Measurements from ENCODE around the gene AMIGO3. TPM values are rescaled to one million over a fixed set of nuclear protein-coding genes. Genes with fewer than 3 reads are reported as not detected.

AMIGO3 gene
- total and polyA plus RNA-seq, 10 of the 15 experiments (the other 5 are each of a cell fraction or from before 2014, with no cell fraction given), result 0.07 to 1.3 (median 0.44) TPM; not detected in 3

GRCh38 chr3:49716169-49716568 lies 3.3 kb downstream of the AMIGO3 start:
- FAIRE-seq (no peak), ATAC-seq (no peak), DNase-seq (ENCODE audit: low read depth, low spot score) (no peak)
- no peak overlapping the region for H3K4me3 ChIP-seq
- CTCF ChIA-PET, result no interaction called here
- TF ChIP-seq BRCA1 (IDR thresholded peaks at IDR 0.05; ENCODE audit: low read depth, low read length), result no peak
- peak; percentile 74 for TF ChIP-seq POLR2A (IDR thresholded peaks at IDR 0.05; ENCODE audit: low read depth, low read length)
- TF ChIP-seq MEF2A (IDR thresholded peaks at IDR 0.05; ENCODE audit: insufficient read depth, low read depth, low read length), result no peak
- H3K9ac ChIP-seq (ENCODE audit: control insufficient read depth, insufficient read depth, low read length), result no peak overlapping the region
- no TSS peak for BruUV-seq (replicated peaks)
- WGBS (ENCODE audit: insufficient coverage, insufficient replicate concordance, low lambda C conversion rate, missing lambda C conversion rate), result 88% methylated on average over 7 of the region's 7 CpGs
- RAD21 ChIA-PET (ENCODE audit: unreplicated experiment), result no interaction called here
- H3K27me3 ChIP-seq (replicated peaks in 1 of 2; ENCODE audit: control insufficient read depth in 2 of 2, insufficient read depth in 2 of 2, low read length in 1 of 2), result no peaks in the 10 kb centered on the region
- no peaks in the 10 kb centered on the region for H3K79me2 ChIP-seq (ENCODE audit: control insufficient read depth, insufficient read depth, low read length)
- in situ Hi-C loops (cut with MboI) (no loop called here), intact Hi-C loops (cut with micrococcal nuclease; ENCODE audit: unreplicated experiment) (no loop called here)
- no peaks in the 10 kb centered on the region; the same call in 2 of the 3 replicates for H3K9me3 ChIP-seq (replicated peaks; ENCODE audit: control insufficient read depth, insufficient read depth, low read length)
- POLR2A ChIA-PET, result interaction anchor here (0.6 kb wide), 1 partner anchor 184 kb away, joined by 3 read pairs; no protein-coding TSS in a partner anchor
- SMC1A ChIA-PET (ENCODE audit: uncharacterized antibody, unreplicated experiment), result no interaction called here
- H2AFZ ChIP-seq (ENCODE audit: control insufficient read depth, low read depth, low read length), result no peak overlapping the region
- H3K4me1 ChIP-seq (ENCODE audit: control insufficient read depth, insufficient read depth, low read length), result peaks cover 6% of the 10 kb centered on the region
- H3K4me2 ChIP-seq (ENCODE audit: control insufficient read depth, insufficient read depth), result no peak overlapping the region
- H4K20me1 ChIP-seq (ENCODE audit: control insufficient read depth, insufficient read depth), result no peaks in the 10 kb centered on the region
- no peak overlapping the region for H3K27ac ChIP-seq (ENCODE audit: control insufficient read depth, insufficient read depth)
- peaks cover under 1 to 7% of the 10 kb centered on the region in 2 experiments; a peak in 3 of 4 replicates for H3K36me3 ChIP-seq (ENCODE audit: control insufficient read depth in 2 of 2, insufficient read depth in 2 of 2, low read length in 1 of 2)

GRCh38 chr3:49715611-49716121 lies 3.8 kb downstream of the AMIGO3 start:
- Histone ChIP-seq H3K9me3 (replicated peaks; ENCODE audit: control insufficient read depth, insufficient read depth, low read length) (no peaks in the 10 kb centered on the region; the same call in 2 of the 3 replicates), H3K9ac (ENCODE audit: control insufficient read depth, insufficient read depth, low read length) (no peak overlapping the region), H3K4me2 (ENCODE audit: control insufficient read depth, insufficient read depth) (no peak overlapping the region), H3K4me1 (ENCODE audit: control insufficient read depth, insufficient read depth, low read length) (peaks cover 6% of the 10 kb centered on the region), H3K27ac (ENCODE audit: control insufficient read depth, insufficient read depth) (no peak overlapping the region), H3K79me2 (ENCODE audit: control insufficient read depth, insufficient read depth, low read length) (no peaks in the 10 kb centered on the region), H2AFZ (ENCODE audit: control insufficient read depth, low read depth, low read length) (no peak overlapping the region), H3K36me3 (ENCODE audit: control insufficient read depth in 2 of 2, insufficient read depth in 2 of 2, low read length in 1 of 2) (peaks cover 0 to 2% of the 10 kb centered on the region in 2 experiments; a peak in 2 of 4 replicates), H4K20me1 (ENCODE audit: control insufficient read depth, insufficient read depth) (no peaks in the 10 kb centered on the region), H3K4me3 (no peak overlapping the region), H3K27me3 (replicated peaks in 1 of 2; ENCODE audit: control insufficient read depth in 2 of 2, insufficient read depth in 2 of 2, low read length in 1 of 2) (no peaks in the 10 kb centered on the region)
- CTCF ChIA-PET, result no interaction called here
- POLR2A ChIA-PET, result no interaction called here
- DNase-seq (ENCODE audit: low read depth, low spot score) (no peak), ATAC-seq (no peak), FAIRE-seq (no peak)
- in situ Hi-C loops (cut with MboI), result no loop called here
- SMC1A ChIA-PET (ENCODE audit: uncharacterized antibody, unreplicated experiment), result no interaction called here
- WGBS (ENCODE audit: insufficient coverage, insufficient replicate concordance, low lambda C conversion rate, missing lambda C conversion rate), result 87% methylated on average over 13 of the region's 13 CpGs
- RAD21 ChIA-PET (ENCODE audit: unreplicated experiment), result no interaction called here
- intact Hi-C loops (cut with micrococcal nuclease; ENCODE audit: unreplicated experiment), result no loop called here
- BruUV-seq (replicated peaks), result no TSS peak
- TF ChIP-seq SIN3A (IDR thresholded peaks at IDR 0.05; ENCODE audit: low read depth, low read length) (no peak), ZNF687 (IDR thresholded peaks at IDR 0.05) (no peak), CHD4 (IDR thresholded peaks at IDR 0.05) (no peak), ATF7 (IDR thresholded peaks at IDR 0.05; ENCODE audit: low read depth) (no peak), RELA (IDR thresholded peaks at IDR 0.05; ENCODE audit: borderline replicate concordance, partially characterized antibody) (no peak), EED (IDR thresholded peaks at IDR 0.05; ENCODE audit: low read depth) (no peak), FOS (IDR thresholded peaks at IDR 0.05; ENCODE audit: borderline replicate concordance, extremely low read depth, insufficient read length) (no peak), TARDBP (IDR thresholded peaks at IDR 0.05; ENCODE audit: borderline replicate concordance) (no peak), CHD1 (IDR thresholded peaks at IDR 0.05; ENCODE audit: low read depth, low read length) (no peak), SMAD5 (IDR thresholded peaks at IDR 0.05; ENCODE audit: low read depth) (no peak), RAD51 (IDR thresholded peaks at IDR 0.05) (no peak), ZNF24 (IDR thresholded peaks at IDR 0.05) (no peak), CBFB (IDR thresholded peaks at IDR 0.05; ENCODE audit: low read depth) (no peak), FOXK2 (IDR thresholded peaks at IDR 0.05) (no peak)
- TF ChIP-seq, protein P1, sequence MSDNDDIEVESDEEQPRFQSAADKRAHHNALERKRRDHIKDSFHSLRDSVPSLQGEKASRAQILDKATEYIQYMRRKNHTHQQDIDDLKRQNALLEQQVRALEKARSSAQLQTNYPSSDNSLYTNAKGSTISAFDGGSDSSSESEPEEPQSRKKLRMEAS (IDR thresholded peaks at IDR 0.05; ENCODE audit: low read depth, low read length), result no peak

Measured in GM12878 (cell line).